A549 treated with CORT108297 at 1 μM for 4 hours (cell line): ENCODE results near the gene GATA3. TPM values are rescaled to one million over a fixed set of nuclear protein-coding genes. Genes with fewer than 3 reads are reported as not detected.

Experiments used
- total RNA-seq: library from RNA; stranded (reverse); fragments of 200-300 nt; extraction: Qiagen RNA extraction; gene quantifications from 5 replicates; pipeline ENCODE4 v1.2.3, GENCODE V29; 2022

GATA3 gene
- 4.5 to 6.0 TPM (median 5.5 TPM) in 5 replicates for total RNA-seq

GRCh38 chr10:8054494-8055407, at the start of gene GATA3:
GATA3 (plus strand) TSS chr10:8054688; CDS start chr10:8055656, 968 bp downstream.

Other genes starting within 250 kb of the GATA3 start
- gene TAF3, start 236.2 kb upstream of the GATA3 start, total RNA-seq: 7.0 to 9.0 TPM (median 7.8 TPM) in 5 replicates